ENCODE measurements around the gene CHRNA9.
A peak's percentile ranks its signal among the peaks of the same experiment; 100 is the strongest.

The CHRNA9 gene

DNA sequence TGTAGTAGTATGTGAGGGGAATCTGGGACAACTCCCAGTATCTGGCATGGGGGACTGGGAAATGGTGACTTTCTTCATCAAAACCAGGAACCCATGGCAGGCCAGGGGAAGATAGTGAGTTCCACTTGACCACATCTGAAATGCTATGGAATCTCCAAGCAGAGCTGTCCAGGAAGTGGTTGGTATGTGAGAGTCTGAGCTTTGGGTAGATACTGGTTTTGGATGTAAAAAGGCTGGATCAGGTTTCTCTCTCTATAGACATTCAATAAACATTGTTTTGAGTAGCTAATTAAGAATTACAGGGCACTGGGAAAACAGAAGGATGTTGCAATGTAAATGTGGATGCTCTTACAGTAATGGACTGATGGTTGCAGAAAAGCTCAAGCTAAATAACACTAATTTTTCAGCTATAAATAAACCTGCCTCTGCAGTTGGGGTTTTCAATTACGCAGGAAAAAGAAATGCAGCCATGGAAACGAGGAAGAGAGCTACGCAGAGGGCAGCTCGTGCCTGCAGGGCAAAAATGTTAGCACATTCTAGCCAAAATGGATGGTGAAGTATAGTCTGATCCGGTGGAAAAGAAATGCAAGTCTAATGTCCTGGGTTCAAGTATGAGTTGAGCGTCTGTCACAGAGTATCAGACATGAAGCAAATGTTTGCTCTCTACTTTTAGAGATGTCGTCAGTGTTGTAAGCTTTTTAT, 13.4 kb upstream of the CHRNA9 start:
- no peaks in the 10 kb centered on the region for H3K36me3 ChIP-seq (replicated peaks; ENCODE audit: insufficient read depth, low read length)
- no peaks in the 10 kb centered on the region for H4K20me1 ChIP-seq (ENCODE audit: insufficient read depth, low read length)
- no peak overlapping the region for H2AFZ ChIP-seq (ENCODE audit: low read length)
- peaks cover 3% of the 10 kb centered on the region; the same call in 1 of the 2 replicates for H3F3A ChIP-seq (ENCODE audit: insufficient read depth, low read length)
- no peak overlapping the region for H3K4me3 ChIP-seq (ENCODE audit: low read length)
- no peaks in the 10 kb centered on the region for H3K79me2 ChIP-seq (ENCODE audit: low read length)
- peak; percentile 3 for DNase-seq
- TF ChIP-seq EZH2phosphoT487 (IDR thresholded peaks at IDR 0.05; ENCODE audit: low read length) (no peak), EZH2 (optimal IDR thresholded peaks at IDR 0.05; ENCODE audit: low read depth, low read length) (no peak)
- TF ChIP-seq, protein P1, sequence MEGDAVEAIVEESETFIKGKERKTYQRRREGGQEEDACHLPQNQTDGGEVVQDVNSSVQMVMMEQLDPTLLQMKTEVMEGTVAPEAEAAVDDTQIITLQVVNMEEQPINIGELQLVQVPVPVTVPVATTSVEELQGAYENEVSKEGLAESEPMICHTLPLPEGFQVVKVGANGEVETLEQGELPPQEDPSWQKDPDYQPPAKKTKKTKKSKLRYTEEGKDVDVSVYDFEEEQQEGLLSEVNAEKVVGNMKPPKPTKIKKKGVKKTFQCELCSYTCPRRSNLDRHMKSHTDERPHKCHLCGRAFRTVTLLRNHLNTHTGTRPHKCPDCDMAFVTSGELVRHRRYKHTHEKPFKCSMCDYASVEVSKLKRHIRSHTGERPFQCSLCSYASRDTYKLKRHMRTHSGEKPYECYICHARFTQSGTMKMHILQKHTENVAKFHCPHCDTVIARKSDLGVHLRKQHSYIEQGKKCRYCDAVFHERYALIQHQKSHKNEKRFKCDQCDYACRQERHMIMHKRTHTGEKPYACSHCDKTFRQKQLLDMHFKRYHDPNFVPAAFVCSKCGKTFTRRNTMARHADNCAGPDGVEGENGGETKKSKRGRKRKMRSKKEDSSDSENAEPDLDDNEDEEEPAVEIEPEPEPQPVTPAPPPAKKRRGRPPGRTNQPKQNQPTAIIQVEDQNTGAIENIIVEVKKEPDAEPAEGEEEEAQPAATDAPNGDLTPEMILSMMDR (IDR thresholded peaks at IDR 0.05; ENCODE audit: low read length): no peak
- no peak overlapping the region for H3K4me2 ChIP-seq (ENCODE audit: low read depth, low read length)
- no peaks in the 10 kb centered on the region for H3K27me3 ChIP-seq (replicated peaks; ENCODE audit: insufficient read depth, low read length)
- H3K9ac ChIP-seq (ENCODE audit: low read length): no peak overlapping the region
- H3K27ac ChIP-seq (ENCODE audit: low read length): no peak overlapping the region
- no peaks in the 10 kb centered on the region for H3K9me2 ChIP-seq (replicated peaks; ENCODE audit: insufficient read depth, low read length)
- peaks cover 6% of the 10 kb centered on the region for H3K4me1 ChIP-seq (ENCODE audit: low read length)
- no peaks in the 10 kb centered on the region for H3K9me3 ChIP-seq (replicated peaks; ENCODE audit: insufficient read depth, low read length)

DNA sequence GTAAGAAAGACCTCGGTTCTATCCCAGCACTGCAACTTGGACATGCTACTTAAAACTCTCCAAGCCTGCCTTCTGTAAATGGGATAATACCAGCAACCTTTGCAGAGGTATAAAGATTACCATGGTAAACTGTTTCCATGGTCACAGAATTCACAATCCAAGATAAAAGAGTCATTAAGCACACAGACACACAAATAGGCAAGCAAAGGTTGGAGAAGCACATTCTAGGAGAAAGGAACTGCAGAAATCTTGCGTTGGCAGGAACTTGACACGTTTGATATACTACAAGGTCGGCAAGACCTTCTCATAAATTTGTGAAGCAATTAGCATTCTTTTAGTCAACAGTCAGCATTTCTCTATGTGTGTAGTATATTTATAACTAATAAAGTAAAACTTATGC, 12.3 kb upstream of the CHRNA9 start:
- Histone ChIP-seq H3K9me2 (replicated peaks; ENCODE audit: insufficient read depth, low read length) (no peaks in the 10 kb centered on the region), H3K27me3 (replicated peaks; ENCODE audit: insufficient read depth, low read length) (no peaks in the 10 kb centered on the region), H3K4me1 (ENCODE audit: low read length) (peaks cover 4% of the 10 kb centered on the region; the same call in 1 of the 2 replicates), H2AFZ (ENCODE audit: low read length) (no peak overlapping the region), H3K4me2 (ENCODE audit: low read depth, low read length) (no peak overlapping the region), H3K27ac (ENCODE audit: low read length) (no peak overlapping the region), H3K36me3 (replicated peaks; ENCODE audit: insufficient read depth, low read length) (no peaks in the 10 kb centered on the region), H3F3A (ENCODE audit: insufficient read depth, low read length) (no peaks in the 10 kb centered on the region), H3K9ac (ENCODE audit: low read length) (no peak overlapping the region), H3K4me3 (ENCODE audit: low read length) (no peak overlapping the region), H3K9me3 (replicated peaks; ENCODE audit: insufficient read depth, low read length) (no peaks in the 10 kb centered on the region), H4K20me1 (ENCODE audit: insufficient read depth, low read length) (no peaks in the 10 kb centered on the region), H3K79me2 (ENCODE audit: low read length) (no peaks in the 10 kb centered on the region)
- no peak for TF ChIP-seq EZH2phosphoT487 (IDR thresholded peaks at IDR 0.05; ENCODE audit: low read length)
- TF ChIP-seq, protein P1 (IDR thresholded peaks at IDR 0.05; ENCODE audit: low read length): no peak
- no peak for TF ChIP-seq EZH2 (optimal IDR thresholded peaks at IDR 0.05; ENCODE audit: low read depth, low read length)
- no peak for DNase-seq

DNA sequence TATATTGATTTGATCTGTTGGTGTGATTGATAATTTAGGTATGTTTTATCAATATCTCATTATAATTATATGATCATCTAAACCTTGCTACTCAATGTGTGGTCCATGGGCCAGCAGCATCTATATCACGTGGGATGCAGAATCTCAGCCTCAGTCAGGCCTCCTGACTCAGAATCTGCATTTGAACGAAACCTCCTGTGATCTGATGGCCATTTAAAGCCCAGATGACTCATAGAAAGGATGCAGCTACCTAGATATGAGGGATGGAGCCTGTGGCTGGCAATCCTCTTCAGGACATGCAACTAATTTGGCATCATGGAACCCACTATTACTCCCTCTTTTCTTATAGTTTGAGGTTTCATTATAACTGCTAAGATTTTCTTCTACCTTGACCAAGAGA, 11.3 kb upstream of the CHRNA9 start:
- H3K27ac ChIP-seq (ENCODE audit: low read length): no peak overlapping the region
- H2AFZ ChIP-seq (ENCODE audit: low read length): no peak overlapping the region

More for the DNA sequence above, 11.3 kb upstream of the CHRNA9 start:
- Histone ChIP-seq H3K79me2 (ENCODE audit: low read length) (no peaks in the 10 kb centered on the region), H3K9me2 (replicated peaks; ENCODE audit: insufficient read depth, low read length) (no peaks in the 10 kb centered on the region), H3K9ac (ENCODE audit: low read length) (no peak overlapping the region), H3K4me3 (ENCODE audit: low read length) (no peak overlapping the region), H3K27me3 (replicated peaks; ENCODE audit: insufficient read depth, low read length) (no peaks in the 10 kb centered on the region), H3F3A (ENCODE audit: insufficient read depth, low read length) (no peaks in the 10 kb centered on the region), H4K20me1 (ENCODE audit: insufficient read depth, low read length) (no peaks in the 10 kb centered on the region), H3K4me2 (ENCODE audit: low read depth, low read length) (no peak overlapping the region), H3K9me3 (replicated peaks; ENCODE audit: insufficient read depth, low read length) (no peaks in the 10 kb centered on the region), H3K36me3 (replicated peaks; ENCODE audit: insufficient read depth, low read length) (no peaks in the 10 kb centered on the region), H3K4me1 (ENCODE audit: low read length) (peaks cover 4% of the 10 kb centered on the region; the same call in 1 of the 2 replicates)
- TF ChIP-seq, protein P1 (IDR thresholded peaks at IDR 0.05; ENCODE audit: low read length): no peak
- TF ChIP-seq EZH2phosphoT487 (IDR thresholded peaks at IDR 0.05; ENCODE audit: low read length) (no peak), EZH2 (optimal IDR thresholded peaks at IDR 0.05; ENCODE audit: low read depth, low read length) (no peak)
- DNase-seq: no peak

All from MM.1S (cell line).